Neural cell (in vitro differentiated cells): ENCODE measurements around the gene MLKL. TPM values are rescaled to one million over a fixed set of nuclear protein-coding genes. Genes with fewer than 3 reads are reported as not detected.

ENCODE experiments used
- H2AFZ ChIP-seq: fragments of 200-600, 300-800 bp; sonication (generic), shearing (Covaris generic); 2 replicates; pipeline ENCODE4 v1.6.0; 2014; ENCODE audit warnings: low read depth, mild to moderate bottlenecking, antibody characterized with exemption, low read length, moderate library complexity
- H3F3A ChIP-seq: fragments of 200-600 bp; shearing (Covaris generic); 2 replicates; pipeline ENCODE4 v1.6.1; 2016; ENCODE audit warnings: mild to moderate bottlenecking, moderate library complexity, mixed read lengths, antibody characterized with exemption, low read length; ENCODE audit not compliant: insufficient read depth, poor library complexity, severe bottlenecking
- H3K27ac ChIP-seq: fragments of 200-600, 300-800 bp; sonication (generic), shearing (Covaris generic); 2 replicates; pipeline ENCODE4 v1.5.1; 2014; ENCODE audit warnings: mild to moderate bottlenecking, low read length, moderate library complexity
- H3K27me3 ChIP-seq: fragments of 300-800, 200-600 bp; sonication (generic), shearing (Covaris generic); 2 replicates; pipeline ENCODE4 v1.6.0; 2014; ENCODE audit warnings: mild to moderate bottlenecking, low read depth, low read length, moderate library complexity; ENCODE audit not compliant: insufficient read depth
- H3K36me3 ChIP-seq: fragments of 300-800, 200-600 bp; sonication (generic), shearing (Covaris generic); 2 replicates; pipeline ENCODE4 v1.5.1; 2014; ENCODE audit warnings: mild to moderate bottlenecking, antibody characterized with exemption, low read length, moderate library complexity; ENCODE audit not compliant: insufficient read depth
- H3K4me2 ChIP-seq: fragments of 300-800, 200-600 bp; sonication (generic), shearing (Covaris generic); 2 replicates; pipeline ENCODE4 v1.6.0; 2014; ENCODE audit warnings: mild to moderate bottlenecking, low read length
- H3K4me3 ChIP-seq: fragments of 300-800, 200-600 bp; sonication (generic), shearing (Covaris generic); 2 replicates; pipeline ENCODE4 v1.5.1; 2014; ENCODE audit warnings: mild to moderate bottlenecking, low read length, moderate library complexity
- H3K79me2 ChIP-seq: fragments of 200-600 bp; shearing (Covaris generic); replicated peaks from 2 replicates; pipeline ENCODE4 v1.6.0; 2014; ENCODE audit warnings: mild to moderate bottlenecking, low read length, moderate library complexity; ENCODE audit not compliant: insufficient read depth
- H3K9ac ChIP-seq: fragments of 300-800, 200-600 bp; sonication (generic), shearing (Covaris generic); 2 replicates; pipeline ENCODE4 v1.6.1; 2016; ENCODE audit warnings: mild to moderate bottlenecking, low read length, mixed read lengths
- H3K9me2 ChIP-seq: fragments of 200-600 bp; shearing (Covaris generic); 2 replicates; pipeline ENCODE4 v1.6.1; 2016; ENCODE audit warnings: mild to moderate bottlenecking, low read length, mixed read lengths; ENCODE audit not compliant: insufficient read depth
- H3K9me3 ChIP-seq: fragments of 200-600, 300-800 bp; sonication (generic), shearing (Covaris generic); 2 replicates; pipeline ENCODE4 v1.6.1; 2016; ENCODE audit warnings: mild to moderate bottlenecking, mixed run types, low read length, moderate library complexity, mixed read lengths
- H4K20me1 ChIP-seq: fragments of 200-600 bp; shearing (Covaris generic); 2 replicates; pipeline ENCODE4 v1.6.1; 2016; ENCODE audit warnings: mild to moderate bottlenecking, mixed run types; ENCODE audit not compliant: insufficient read depth
- EP300 ChIP-seq: fragments of 450-650 bp; conservative IDR thresholded peaks from 2 replicates; pipeline ENCODE4 v1.6.1; 2014; ENCODE audit warnings: antibody characterized with exemption, mild to moderate bottlenecking, moderate library complexity; ENCODE audit not compliant: poor library complexity, severe bottlenecking
- EZH2 ChIP-seq: fragments of 200-600, 300-800 bp; shearing (Covaris generic), sonication (generic); IDR thresholded peaks from 2 replicates; pipeline ENCODE4 v1.6.1; 2014; ENCODE audit warnings: antibody characterized with exemption, low read length, borderline replicate concordance, mild to moderate bottlenecking; ENCODE audit not compliant: insufficient read depth, poor library complexity, severe bottlenecking
- MXI1 ChIP-seq: fragments of 450-650 bp; conservative IDR thresholded peaks from 2 replicates; pipeline ENCODE4 v1.6.1; 2014; ENCODE audit warnings: antibody characterized with exemption, mild to moderate bottlenecking; ENCODE audit not compliant: poor library complexity, severe bottlenecking
- POLR2AphosphoS5 ChIP-seq: IDR thresholded peaks from 2 replicates; pipeline ENCODE4 v1.6.1; 2012
- RAD21 ChIP-seq: fragments of 450-650 bp; conservative IDR thresholded peaks from 2 replicates; pipeline ENCODE4 v1.6.1; 2014; ENCODE audit warnings: antibody characterized with exemption, mild to moderate bottlenecking, moderate library complexity
- SMC3 ChIP-seq: fragments of 450-650 bp; conservative IDR thresholded peaks from 2 replicates; pipeline ENCODE4 v1.6.1; 2014; ENCODE audit warnings: antibody characterized with exemption, mild to moderate bottlenecking, moderate library complexity; ENCODE audit not compliant: poor library complexity
- TAF1 ChIP-seq: IDR thresholded peaks from 2 replicates; pipeline ENCODE4 v1.6.1; 2012; ENCODE audit warnings: low read depth
- polyA plus RNA-seq: library from polyadenylated mRNA; depleted of rRNA; stranded (reverse); fragments of >200 nt; gene quantifications from 2 replicates; pipeline ENCODE4 v1.2.3, GENCODE V29; 2014
- TF ChIP-seq, protein P1 (sequence below): fragments of 450-650 bp; IDR thresholded peaks from 2 replicates; pipeline ENCODE4 v1.5.1; 2014; ENCODE audit warnings: antibody characterized with exemption, mild to moderate bottlenecking, moderate library complexity; ENCODE audit not compliant: poor library complexity, severe bottlenecking
- TF ChIP-seq, protein P2 (sequence below): IDR thresholded peaks from 2 replicates; pipeline ENCODE4 v1.6.1; 2012; ENCODE audit warnings: borderline replicate concordance

Gene MLKL
- polyA plus RNA-seq, 1 donor from 2014 or later, result not detected

DNA sequence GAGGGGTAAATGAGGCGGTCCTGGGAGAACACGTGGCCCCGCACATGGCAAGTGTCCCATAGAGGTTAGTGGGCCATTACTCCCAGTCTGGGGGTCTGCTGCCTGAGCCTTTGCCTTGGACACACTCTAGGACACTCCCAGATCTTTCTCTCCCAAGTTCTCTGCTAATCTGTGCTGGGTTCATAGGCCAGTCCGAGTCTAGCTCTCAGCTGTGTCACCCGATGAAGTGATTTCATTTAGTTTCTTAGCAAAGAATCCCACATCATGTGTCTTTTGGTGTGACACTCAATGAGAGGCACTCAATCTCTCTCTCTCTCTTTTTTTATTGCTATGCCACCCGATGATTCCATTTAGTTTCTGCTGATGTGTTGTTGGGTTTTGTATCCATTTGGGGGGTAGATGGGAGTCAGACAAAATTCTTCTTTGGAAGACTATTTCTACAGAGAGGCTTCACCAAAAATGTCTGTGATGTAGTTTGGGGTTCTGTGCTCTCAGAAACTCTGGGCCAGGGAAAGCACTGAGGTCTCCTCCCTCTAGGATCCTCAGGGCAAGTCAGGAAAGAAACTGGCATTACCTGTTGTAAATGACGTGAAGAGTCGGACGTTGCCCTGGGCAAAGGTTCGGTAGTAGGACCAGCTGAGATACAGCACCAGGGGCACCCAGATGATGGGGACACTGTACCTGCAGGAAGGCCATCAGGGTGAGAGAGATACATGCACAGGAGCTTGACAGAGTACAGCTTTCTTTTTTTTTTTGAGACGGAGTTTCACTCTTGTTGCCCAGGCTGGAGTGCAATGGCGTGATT, 25.2 kb upstream of the MLKL start:
- TF ChIP-seq EP300, result no peak
- H3K9ac ChIP-seq, result no peak overlapping the region
- no peaks in the 10 kb centered on the region for H3K36me3 ChIP-seq
- no peak overlapping the region for H2AFZ ChIP-seq
- no peaks in the 10 kb centered on the region for H4K20me1 ChIP-seq
- H3K4me3 ChIP-seq, result no peak overlapping the region
- no peaks in the 10 kb centered on the region for H3F3A ChIP-seq
- H3K27me3 ChIP-seq, result no peaks in the 10 kb centered on the region
- no peaks in the 10 kb centered on the region for H3K9me3 ChIP-seq
- no peaks in the 10 kb centered on the region for H3K9me2 ChIP-seq
- no peak overlapping the region for H3K27ac ChIP-seq
- no peaks in the 10 kb centered on the region for H3K79me2 ChIP-seq
- no peak overlapping the region for H3K4me2 ChIP-seq

DNA sequence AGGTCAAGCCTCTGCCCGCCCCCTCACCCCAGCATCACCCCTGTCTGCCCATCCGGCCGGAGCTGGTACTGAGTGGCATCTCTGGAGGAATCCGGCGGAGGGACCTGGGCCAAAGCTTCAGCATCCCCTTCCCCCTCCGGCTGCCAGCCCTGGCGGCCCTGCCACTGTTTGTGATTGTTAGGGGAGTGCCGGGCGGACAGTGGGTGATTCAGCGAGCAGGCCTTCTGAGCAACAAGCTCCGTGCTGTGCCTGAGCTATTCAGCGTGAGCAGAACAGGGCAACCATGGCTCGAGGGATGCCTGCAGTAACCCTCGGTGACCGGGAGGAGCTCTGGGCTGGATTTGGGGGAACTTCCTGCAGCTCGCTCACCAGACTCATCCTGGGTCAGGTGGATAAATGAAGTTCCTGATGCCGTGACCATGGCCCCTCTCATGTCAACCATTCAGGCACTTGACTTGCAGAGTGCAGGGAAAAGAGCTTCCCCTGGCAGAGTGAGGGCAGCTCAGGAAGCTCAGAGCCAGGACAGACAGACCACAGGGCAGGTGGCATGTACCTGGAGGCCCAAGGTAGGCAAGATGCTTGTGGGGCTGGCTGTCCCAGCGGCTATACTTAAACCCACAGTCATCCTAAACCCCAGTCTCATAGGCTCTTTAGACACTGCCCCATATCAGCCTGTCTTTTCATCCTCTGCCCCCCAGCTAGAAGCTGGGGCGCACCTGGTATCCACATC, 24.3 kb upstream of the MLKL start:
- Histone ChIP-seq H3K27me3 (no peaks in the 10 kb centered on the region), H3K27ac (no peak overlapping the region), H3K79me2 (no peaks in the 10 kb centered on the region), H3K9me3 (no peaks in the 10 kb centered on the region), H3K9ac (no peak overlapping the region), H3F3A (no peaks in the 10 kb centered on the region), H3K4me3 (no peak overlapping the region), H4K20me1 (no peaks in the 10 kb centered on the region), H2AFZ (no peak overlapping the region), H3K9me2 (no peaks in the 10 kb centered on the region), H3K36me3 (no peaks in the 10 kb centered on the region), H3K4me2 (no peak overlapping the region)
- TF ChIP-seq TAF1 (no peak), SMC3 (no peak), EZH2 (no peak), POLR2AphosphoS5 (no peak), EP300 (no peak), MXI1 (no peak), RAD21 (no peak)
- TF ChIP-seq, protein P1, sequence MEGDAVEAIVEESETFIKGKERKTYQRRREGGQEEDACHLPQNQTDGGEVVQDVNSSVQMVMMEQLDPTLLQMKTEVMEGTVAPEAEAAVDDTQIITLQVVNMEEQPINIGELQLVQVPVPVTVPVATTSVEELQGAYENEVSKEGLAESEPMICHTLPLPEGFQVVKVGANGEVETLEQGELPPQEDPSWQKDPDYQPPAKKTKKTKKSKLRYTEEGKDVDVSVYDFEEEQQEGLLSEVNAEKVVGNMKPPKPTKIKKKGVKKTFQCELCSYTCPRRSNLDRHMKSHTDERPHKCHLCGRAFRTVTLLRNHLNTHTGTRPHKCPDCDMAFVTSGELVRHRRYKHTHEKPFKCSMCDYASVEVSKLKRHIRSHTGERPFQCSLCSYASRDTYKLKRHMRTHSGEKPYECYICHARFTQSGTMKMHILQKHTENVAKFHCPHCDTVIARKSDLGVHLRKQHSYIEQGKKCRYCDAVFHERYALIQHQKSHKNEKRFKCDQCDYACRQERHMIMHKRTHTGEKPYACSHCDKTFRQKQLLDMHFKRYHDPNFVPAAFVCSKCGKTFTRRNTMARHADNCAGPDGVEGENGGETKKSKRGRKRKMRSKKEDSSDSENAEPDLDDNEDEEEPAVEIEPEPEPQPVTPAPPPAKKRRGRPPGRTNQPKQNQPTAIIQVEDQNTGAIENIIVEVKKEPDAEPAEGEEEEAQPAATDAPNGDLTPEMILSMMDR, result no peak
- TF ChIP-seq, protein P2, sequence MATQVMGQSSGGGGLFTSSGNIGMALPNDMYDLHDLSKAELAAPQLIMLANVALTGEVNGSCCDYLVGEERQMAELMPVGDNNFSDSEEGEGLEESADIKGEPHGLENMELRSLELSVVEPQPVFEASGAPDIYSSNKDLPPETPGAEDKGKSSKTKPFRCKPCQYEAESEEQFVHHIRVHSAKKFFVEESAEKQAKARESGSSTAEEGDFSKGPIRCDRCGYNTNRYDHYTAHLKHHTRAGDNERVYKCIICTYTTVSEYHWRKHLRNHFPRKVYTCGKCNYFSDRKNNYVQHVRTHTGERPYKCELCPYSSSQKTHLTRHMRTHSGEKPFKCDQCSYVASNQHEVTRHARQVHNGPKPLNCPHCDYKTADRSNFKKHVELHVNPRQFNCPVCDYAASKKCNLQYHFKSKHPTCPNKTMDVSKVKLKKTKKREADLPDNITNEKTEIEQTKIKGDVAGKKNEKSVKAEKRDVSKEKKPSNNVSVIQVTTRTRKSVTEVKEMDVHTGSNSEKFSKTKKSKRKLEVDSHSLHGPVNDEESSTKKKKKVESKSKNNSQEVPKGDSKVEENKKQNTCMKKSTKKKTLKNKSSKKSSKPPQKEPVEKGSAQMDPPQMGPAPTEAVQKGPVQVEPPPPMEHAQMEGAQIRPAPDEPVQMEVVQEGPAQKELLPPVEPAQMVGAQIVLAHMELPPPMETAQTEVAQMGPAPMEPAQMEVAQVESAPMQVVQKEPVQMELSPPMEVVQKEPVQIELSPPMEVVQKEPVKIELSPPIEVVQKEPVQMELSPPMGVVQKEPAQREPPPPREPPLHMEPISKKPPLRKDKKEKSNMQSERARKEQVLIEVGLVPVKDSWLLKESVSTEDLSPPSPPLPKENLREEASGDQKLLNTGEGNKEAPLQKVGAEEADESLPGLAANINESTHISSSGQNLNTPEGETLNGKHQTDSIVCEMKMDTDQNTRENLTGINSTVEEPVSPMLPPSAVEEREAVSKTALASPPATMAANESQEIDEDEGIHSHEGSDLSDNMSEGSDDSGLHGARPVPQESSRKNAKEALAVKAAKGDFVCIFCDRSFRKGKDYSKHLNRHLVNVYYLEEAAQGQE, result no peak
